Measurements from ENCODE around the gene CSF2RB. TPM values are rescaled to one million over a fixed set of nuclear protein-coding genes. Genes with fewer than 3 reads are reported as not detected.

Gene CSF2RB
- total and polyA plus RNA-seq, 2 donors (not counting 3 experiments of a cell fraction or from before 2014, with no cell fraction given): 20.6 to 68.2 TPM

DNA sequence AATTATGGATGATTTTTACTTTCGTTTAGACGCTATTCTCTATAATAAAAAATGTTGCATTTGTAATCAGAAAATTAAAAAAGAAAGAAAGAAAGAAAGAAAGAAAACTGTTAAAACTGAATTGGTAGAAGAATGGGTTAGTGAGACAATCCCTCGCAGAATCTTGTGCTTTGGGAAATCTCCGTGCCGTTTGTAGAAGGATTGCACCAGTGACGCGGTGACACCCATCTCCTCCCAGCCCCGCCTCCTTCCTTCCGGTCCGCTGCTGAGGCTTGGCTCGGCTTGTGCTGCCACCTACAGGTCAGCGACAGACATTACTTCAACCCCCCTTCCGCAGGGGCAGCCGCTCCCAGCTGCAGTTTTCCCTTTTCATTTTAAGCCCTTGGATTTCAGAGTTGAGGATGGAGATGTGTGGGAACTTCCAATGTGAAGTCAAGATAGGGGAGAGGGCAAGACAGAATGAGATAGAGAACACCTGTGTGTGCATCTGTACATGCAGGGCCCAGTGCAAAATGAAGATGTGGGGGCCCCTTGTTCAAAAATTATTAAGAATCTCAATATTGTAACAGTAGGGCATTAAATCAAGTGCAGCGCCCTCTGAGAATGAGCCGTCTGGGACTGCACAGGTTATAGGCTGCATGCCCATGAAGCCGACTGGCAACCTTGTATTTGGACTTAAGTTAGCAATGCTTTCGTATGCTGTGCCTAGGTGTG, 64.7 kb downstream of the CSF2RB start:
- peak; percentile 94 for FAIRE-seq
- no peak overlapping the region for H3K27ac ChIP-seq (ENCODE audit: insufficient read depth, low read depth, low read length)
- POLR2A ChIA-PET: no interaction called here

More for the DNA sequence above, 64.7 kb downstream of the CSF2RB start:
- H3K79me2 ChIP-seq (ENCODE audit: control insufficient read depth, insufficient read depth, low read length): no peaks in the 10 kb centered on the region
- no TSS peak for BruUV-seq (replicated peaks)
- H2AFZ ChIP-seq (ENCODE audit: low read depth, low read length): peak overlapping the region; percentile 35
- no peaks in the 10 kb centered on the region for H4K20me1 ChIP-seq (replicated peaks; ENCODE audit: control insufficient read depth, extremely low read depth, insufficient read depth, low read length)
- CTCF ChIA-PET: interaction anchor here (0.6 to 9.1 kb wide), 29 partner anchors 10 to 442 kb away, joined by 3 to 120 read pairs (median 4); partner anchors contain the start of genes IFT27, NCF4 and TST
- H3K4me3 ChIP-seq (replicated peaks in 1 of 3; ENCODE audit: insufficient read depth in 1 of 3, low read depth in 1 of 3, low read length in 3 of 3): peak overlapping the region; percentile 3 to 58 (median 32)
- H3K4me2 ChIP-seq (ENCODE audit: insufficient read depth, low read length): peak overlapping the region; percentile 81
- peak; percentile 75 for DNase-seq (ENCODE audit: low read depth, low spot score)
- no peaks in the 10 kb centered on the region for H3K9me3 ChIP-seq (replicated peaks; ENCODE audit: control insufficient read depth, insufficient read depth, low read length)
- TF ChIP-seq POLR2AphosphoS5 (IDR thresholded peaks at IDR 0.05; ENCODE audit: insufficient read depth, low read depth, low read length) (no peak), JUN (IDR thresholded peaks at IDR 0.05; ENCODE audit: borderline replicate concordance, insufficient read depth, insufficient read length, low read depth) (no peak), MYC (IDR thresholded peaks at IDR 0.05; ENCODE audit: low read depth, low read length) (no peak), POLR2A (IDR thresholded peaks at IDR 0.05; ENCODE audit: low read depth, low read length) (no peak), FOS (IDR thresholded peaks at IDR 0.05; ENCODE audit: borderline replicate concordance, insufficient read depth, low read length) (peak; percentile 5), EZH2 (IDR thresholded peaks at IDR 0.05; ENCODE audit: borderline replicate concordance, low read depth, low read length, severe bottlenecking) (no peak)
- TF ChIP-seq, protein P1, sequence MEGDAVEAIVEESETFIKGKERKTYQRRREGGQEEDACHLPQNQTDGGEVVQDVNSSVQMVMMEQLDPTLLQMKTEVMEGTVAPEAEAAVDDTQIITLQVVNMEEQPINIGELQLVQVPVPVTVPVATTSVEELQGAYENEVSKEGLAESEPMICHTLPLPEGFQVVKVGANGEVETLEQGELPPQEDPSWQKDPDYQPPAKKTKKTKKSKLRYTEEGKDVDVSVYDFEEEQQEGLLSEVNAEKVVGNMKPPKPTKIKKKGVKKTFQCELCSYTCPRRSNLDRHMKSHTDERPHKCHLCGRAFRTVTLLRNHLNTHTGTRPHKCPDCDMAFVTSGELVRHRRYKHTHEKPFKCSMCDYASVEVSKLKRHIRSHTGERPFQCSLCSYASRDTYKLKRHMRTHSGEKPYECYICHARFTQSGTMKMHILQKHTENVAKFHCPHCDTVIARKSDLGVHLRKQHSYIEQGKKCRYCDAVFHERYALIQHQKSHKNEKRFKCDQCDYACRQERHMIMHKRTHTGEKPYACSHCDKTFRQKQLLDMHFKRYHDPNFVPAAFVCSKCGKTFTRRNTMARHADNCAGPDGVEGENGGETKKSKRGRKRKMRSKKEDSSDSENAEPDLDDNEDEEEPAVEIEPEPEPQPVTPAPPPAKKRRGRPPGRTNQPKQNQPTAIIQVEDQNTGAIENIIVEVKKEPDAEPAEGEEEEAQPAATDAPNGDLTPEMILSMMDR (IDR thresholded peaks at IDR 0.05; ENCODE audit: extremely low read depth in 1 of 2, insufficient read depth in 1 of 2, low read depth in 1 of 2, low read length in 2 of 2): peak; percentile 84 to 89
- TF ChIP-seq, protein P2, sequence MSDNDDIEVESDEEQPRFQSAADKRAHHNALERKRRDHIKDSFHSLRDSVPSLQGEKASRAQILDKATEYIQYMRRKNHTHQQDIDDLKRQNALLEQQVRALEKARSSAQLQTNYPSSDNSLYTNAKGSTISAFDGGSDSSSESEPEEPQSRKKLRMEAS (IDR thresholded peaks at IDR 0.05; ENCODE audit: insufficient read depth, insufficient read length): no peak
- no peak overlapping the region for H3K9ac ChIP-seq (replicated peaks; ENCODE audit: extremely low read depth, insufficient read depth, low read length)
- H3K27me3 ChIP-seq (ENCODE audit: control insufficient read depth in 2 of 2, insufficient read depth in 2 of 2, low read length in 2 of 2): peaks cover under 1 to 5% of the 10 kb centered on the region in 2 experiments
- no peaks in the 10 kb centered on the region for H3K4me1 ChIP-seq (ENCODE audit: control insufficient read depth, extremely low read depth, insufficient read depth, low read length)
- no peaks in the 10 kb centered on the region for H3K9me1 ChIP-seq (replicated peaks; ENCODE audit: control insufficient read depth, extremely low read depth, insufficient read depth, low read length)
- intact Hi-C loops (cut with micrococcal nuclease): loop anchor here (1.0 kb wide), 5 partner anchors 105 to 221 kb away; no protein-coding TSS in a partner anchor
- no peaks in the 10 kb centered on the region for H3K36me3 ChIP-seq (ENCODE audit: control insufficient read depth in 2 of 2, extremely low read depth in 1 of 2, insufficient read depth in 2 of 2, low read length in 2 of 2)
- dilution Hi-C loops (cut with MboI; ENCODE audit: extremely low pct_ligation_motif_present, low sequenced_read_pairs): no loop called here
